ENCODE data around the gene TDO2.

DNA sequence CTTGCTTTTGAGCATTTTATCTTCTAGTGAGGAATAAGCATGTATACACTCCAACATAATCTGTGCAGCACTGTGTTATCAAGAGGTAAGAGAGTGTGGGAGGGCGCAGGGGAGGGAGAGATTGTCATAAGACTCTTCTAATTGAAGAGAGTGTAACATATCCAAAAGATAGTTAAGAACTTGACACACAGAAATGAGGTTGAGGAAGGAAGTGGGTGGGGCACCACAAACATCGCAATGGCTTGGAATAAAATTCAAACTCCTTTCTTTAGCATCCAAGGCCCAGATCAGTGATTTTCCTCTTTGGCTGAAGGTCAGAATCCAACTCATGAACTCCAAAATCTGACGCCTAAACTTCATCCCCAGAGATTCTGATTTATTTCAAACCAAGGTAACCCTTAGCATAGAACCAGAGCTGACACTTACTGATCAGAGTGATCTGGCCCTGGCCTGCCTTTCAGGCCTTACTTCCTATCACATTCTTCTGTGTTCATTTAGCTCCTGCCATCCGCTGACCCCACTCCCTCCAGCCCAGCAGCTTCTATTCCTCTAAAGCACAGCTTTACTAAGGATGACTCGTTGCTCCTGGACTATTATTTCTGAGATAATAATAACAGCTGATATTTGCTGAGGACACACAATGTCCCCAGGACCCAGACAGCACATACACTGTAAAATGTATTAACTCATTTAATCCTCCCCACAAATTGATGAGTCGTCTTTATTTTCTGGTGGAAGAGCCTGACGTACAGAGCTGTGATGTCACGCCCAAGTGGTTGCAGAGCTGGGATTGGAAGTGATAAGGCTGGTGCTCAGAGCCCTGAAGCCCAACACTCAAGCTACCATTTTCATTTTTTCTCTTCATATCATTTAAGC, 60.8 kb downstream of the TDO2 start:
- TF ChIP-seq, protein P1, sequence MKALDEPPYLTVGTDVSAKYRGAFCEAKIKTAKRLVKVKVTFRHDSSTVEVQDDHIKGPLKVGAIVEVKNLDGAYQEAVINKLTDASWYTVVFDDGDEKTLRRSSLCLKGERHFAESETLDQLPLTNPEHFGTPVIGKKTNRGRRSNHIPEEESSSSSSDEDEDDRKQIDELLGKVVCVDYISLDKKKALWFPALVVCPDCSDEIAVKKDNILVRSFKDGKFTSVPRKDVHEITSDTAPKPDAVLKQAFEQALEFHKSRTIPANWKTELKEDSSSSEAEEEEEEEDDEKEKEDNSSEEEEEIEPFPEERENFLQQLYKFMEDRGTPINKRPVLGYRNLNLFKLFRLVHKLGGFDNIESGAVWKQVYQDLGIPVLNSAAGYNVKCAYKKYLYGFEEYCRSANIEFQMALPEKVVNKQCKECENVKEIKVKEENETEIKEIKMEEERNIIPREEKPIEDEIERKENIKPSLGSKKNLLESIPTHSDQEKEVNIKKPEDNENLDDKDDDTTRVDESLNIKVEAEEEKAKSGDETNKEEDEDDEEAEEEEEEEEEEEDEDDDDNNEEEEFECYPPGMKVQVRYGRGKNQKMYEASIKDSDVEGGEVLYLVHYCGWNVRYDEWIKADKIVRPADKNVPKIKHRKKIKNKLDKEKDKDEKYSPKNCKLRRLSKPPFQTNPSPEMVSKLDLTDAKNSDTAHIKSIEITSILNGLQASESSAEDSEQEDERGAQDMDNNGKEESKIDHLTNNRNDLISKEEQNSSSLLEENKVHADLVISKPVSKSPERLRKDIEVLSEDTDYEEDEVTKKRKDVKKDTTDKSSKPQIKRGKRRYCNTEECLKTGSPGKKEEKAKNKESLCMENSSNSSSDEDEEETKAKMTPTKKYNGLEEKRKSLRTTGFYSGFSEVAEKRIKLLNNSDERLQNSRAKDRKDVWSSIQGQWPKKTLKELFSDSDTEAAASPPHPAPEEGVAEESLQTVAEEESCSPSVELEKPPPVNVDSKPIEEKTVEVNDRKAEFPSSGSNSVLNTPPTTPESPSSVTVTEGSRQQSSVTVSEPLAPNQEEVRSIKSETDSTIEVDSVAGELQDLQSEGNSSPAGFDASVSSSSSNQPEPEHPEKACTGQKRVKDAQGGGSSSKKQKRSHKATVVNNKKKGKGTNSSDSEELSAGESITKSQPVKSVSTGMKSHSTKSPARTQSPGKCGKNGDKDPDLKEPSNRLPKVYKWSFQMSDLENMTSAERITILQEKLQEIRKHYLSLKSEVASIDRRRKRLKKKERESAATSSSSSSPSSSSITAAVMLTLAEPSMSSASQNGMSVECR (CRISPR knock-in tag; IDR thresholded peaks at IDR 0.05; ENCODE audit: borderline replicate concordance): no peak
- TF ChIP-seq, protein P2, sequence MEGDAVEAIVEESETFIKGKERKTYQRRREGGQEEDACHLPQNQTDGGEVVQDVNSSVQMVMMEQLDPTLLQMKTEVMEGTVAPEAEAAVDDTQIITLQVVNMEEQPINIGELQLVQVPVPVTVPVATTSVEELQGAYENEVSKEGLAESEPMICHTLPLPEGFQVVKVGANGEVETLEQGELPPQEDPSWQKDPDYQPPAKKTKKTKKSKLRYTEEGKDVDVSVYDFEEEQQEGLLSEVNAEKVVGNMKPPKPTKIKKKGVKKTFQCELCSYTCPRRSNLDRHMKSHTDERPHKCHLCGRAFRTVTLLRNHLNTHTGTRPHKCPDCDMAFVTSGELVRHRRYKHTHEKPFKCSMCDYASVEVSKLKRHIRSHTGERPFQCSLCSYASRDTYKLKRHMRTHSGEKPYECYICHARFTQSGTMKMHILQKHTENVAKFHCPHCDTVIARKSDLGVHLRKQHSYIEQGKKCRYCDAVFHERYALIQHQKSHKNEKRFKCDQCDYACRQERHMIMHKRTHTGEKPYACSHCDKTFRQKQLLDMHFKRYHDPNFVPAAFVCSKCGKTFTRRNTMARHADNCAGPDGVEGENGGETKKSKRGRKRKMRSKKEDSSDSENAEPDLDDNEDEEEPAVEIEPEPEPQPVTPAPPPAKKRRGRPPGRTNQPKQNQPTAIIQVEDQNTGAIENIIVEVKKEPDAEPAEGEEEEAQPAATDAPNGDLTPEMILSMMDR (IDR thresholded peaks at IDR 0.05): no peak
- TF ChIP-seq CREB1 (CRISPR knock-in tag; IDR thresholded peaks at IDR 0.05): no peak
- no peak for TF ChIP-seq TCF7 (CRISPR knock-in tag; IDR thresholded peaks at IDR 0.05; ENCODE audit: low read depth)
- no peak for TF ChIP-seq NR2C2 (CRISPR knock-in tag; IDR thresholded peaks at IDR 0.05)
- TF ChIP-seq FOXP1 (CRISPR knock-in tag; IDR thresholded peaks at IDR 0.05; ENCODE audit: borderline replicate concordance): no peak
- TF ChIP-seq ZNF138 (CRISPR knock-in tag; conservative IDR thresholded peaks at IDR 0.05): no peak
- no peak for TF ChIP-seq ZNF263 (CRISPR knock-in tag; IDR thresholded peaks at IDR 0.05; ENCODE audit: low read depth)
- TF ChIP-seq KAT7 (CRISPR knock-in tag; IDR thresholded peaks at IDR 0.05; ENCODE audit: borderline replicate concordance): no peak
- no peak for TF ChIP-seq ZNF121 (CRISPR knock-in tag; IDR thresholded peaks at IDR 0.05)
